Fibroblast of lung (primary cell): Measurements from ENCODE around the gene UGT2B10.

Source experiments
- EZH2 ChIP-seq: IDR thresholded peaks from 2 replicates; pipeline ENCODE4 v1.5.1; 2012; ENCODE audit warnings: low read length, control low read depth, mild to moderate bottlenecking; ENCODE audit errors: missing control alignments
- TF ChIP-seq, protein P1 (sequence below), 2 donors: IDR thresholded peaks in 1 of 2; conservative IDR thresholded peaks in 1 of 2; 1 replicate in 1 of 2; 2 replicates in 1 of 2; pipeline ENCODE4 v1.5.1; 2011 to 2012; ENCODE audit warnings: low read length in 2 of 2, control low read depth in 1 of 2, inconsistent platforms in 1 of 2, low read depth in 1 of 2, mild to moderate bottlenecking in 1 of 2

DNA sequence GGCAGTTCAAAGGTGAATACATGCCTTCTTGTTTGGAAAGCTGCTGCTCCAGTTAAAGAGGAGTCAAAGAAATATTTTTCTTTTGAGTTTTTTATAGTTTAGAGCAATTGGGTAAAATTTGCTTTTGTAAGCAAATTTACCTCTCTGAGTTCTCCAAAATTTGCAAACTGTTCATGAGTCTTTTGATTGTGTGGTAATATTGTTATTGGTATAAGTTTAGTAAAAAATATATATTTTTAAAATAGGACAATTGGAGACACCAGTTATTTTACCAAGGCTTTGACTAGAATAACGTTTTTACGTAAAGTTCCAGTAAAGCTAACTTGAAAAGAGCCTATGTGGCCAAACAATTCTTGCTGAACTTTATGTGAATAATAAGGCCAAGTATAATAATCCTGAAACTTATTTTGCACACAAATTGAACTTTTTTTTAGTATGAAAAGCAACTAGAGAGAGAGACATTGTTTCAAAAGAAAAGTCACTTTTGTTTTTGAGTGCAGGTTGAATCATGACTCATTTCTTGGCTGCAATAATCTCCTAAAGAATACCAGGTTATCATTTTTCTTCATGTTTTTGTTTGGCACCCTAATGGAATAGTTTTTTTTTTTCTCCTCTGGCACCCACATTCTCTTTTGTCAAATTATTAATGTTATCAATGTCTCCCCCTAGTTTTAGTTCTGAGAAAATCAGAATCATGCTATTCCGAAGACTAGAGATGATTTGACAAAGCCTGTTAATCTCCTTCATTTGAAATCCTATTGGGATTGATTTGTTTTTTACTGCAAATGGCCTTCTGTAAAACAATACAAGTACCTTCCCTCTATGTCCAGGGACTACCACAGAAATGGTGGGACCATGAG is 57.1 kb downstream of the UGT2B10 start:
- TF ChIP-seq, protein P1, sequence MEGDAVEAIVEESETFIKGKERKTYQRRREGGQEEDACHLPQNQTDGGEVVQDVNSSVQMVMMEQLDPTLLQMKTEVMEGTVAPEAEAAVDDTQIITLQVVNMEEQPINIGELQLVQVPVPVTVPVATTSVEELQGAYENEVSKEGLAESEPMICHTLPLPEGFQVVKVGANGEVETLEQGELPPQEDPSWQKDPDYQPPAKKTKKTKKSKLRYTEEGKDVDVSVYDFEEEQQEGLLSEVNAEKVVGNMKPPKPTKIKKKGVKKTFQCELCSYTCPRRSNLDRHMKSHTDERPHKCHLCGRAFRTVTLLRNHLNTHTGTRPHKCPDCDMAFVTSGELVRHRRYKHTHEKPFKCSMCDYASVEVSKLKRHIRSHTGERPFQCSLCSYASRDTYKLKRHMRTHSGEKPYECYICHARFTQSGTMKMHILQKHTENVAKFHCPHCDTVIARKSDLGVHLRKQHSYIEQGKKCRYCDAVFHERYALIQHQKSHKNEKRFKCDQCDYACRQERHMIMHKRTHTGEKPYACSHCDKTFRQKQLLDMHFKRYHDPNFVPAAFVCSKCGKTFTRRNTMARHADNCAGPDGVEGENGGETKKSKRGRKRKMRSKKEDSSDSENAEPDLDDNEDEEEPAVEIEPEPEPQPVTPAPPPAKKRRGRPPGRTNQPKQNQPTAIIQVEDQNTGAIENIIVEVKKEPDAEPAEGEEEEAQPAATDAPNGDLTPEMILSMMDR (conservative IDR thresholded peaks at IDR 0.05 in 1 of 2, IDR thresholded peaks at IDR 0.05 in 1 of 2; ENCODE audit: low read depth in 1 of 2, low read length in 2 of 2) = no peak
- no peak for TF ChIP-seq EZH2
